BE2C (cell line): ENCODE data around the gene IL1B.

Source experiments
- DNase-seq: peaks from one replicate; pipeline ENCODE4 v3.0.0-alpha.2; 2020
- H3K27me3 ChIP-seq: fragments of 250-450 bp; sonication (Bioruptor Pico); 2 replicates; pipeline ENCODE4 v1.5.1; 2020; ENCODE audit warnings: mild to moderate bottlenecking
- H3K36me3 ChIP-seq: fragments of 250-450 bp; sonication (Bioruptor Pico); 2 replicates; pipeline ENCODE4 v1.5.1; 2020; ENCODE audit warnings: mild to moderate bottlenecking
- H3K4me1 ChIP-seq: fragments of 250-450 bp; sonication (Bioruptor Pico); 2 replicates; pipeline ENCODE4 v1.5.1; 2020
- H3K4me3 ChIP-seq: 2 replicates; pipeline ENCODE4 v1.5.1; 2011; ENCODE audit warnings: low read depth, low read length
- H3K9me3 ChIP-seq: fragments of 250-450 bp; sonication (Bioruptor Pico); 2 replicates; pipeline ENCODE4 v1.5.1; 2020
- TF ChIP-seq, protein P1 (sequence below): IDR thresholded peaks from 2 replicates; pipeline ENCODE4 v1.5.1; 2012; ENCODE audit warnings: mild to moderate bottlenecking, low read depth, low read length

The IL1B gene

GRCh38 chr2:112791019-112791418 lies 45.6 kb downstream of the IL1B start:
- H3K9me3 ChIP-seq: no peaks in the 10 kb centered on the region
- no peak for DNase-seq
- no peaks in the 10 kb centered on the region for H3K36me3 ChIP-seq
- no peak overlapping the region for H3K4me3 ChIP-seq
- H3K27me3 ChIP-seq: no peaks in the 10 kb centered on the region
- TF ChIP-seq, protein P1, sequence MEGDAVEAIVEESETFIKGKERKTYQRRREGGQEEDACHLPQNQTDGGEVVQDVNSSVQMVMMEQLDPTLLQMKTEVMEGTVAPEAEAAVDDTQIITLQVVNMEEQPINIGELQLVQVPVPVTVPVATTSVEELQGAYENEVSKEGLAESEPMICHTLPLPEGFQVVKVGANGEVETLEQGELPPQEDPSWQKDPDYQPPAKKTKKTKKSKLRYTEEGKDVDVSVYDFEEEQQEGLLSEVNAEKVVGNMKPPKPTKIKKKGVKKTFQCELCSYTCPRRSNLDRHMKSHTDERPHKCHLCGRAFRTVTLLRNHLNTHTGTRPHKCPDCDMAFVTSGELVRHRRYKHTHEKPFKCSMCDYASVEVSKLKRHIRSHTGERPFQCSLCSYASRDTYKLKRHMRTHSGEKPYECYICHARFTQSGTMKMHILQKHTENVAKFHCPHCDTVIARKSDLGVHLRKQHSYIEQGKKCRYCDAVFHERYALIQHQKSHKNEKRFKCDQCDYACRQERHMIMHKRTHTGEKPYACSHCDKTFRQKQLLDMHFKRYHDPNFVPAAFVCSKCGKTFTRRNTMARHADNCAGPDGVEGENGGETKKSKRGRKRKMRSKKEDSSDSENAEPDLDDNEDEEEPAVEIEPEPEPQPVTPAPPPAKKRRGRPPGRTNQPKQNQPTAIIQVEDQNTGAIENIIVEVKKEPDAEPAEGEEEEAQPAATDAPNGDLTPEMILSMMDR: no peak
- H3K4me1 ChIP-seq: no peaks in the 10 kb centered on the region

- no peaks in the 10 kb centered on the region for H3K4me1 ChIP-seq
- no peak overlapping the region for H3K4me3 ChIP-seq
- H3K9me3 ChIP-seq: no peaks in the 10 kb centered on the region
- H3K27me3 ChIP-seq: no peaks in the 10 kb centered on the region
- TF ChIP-seq, protein P1: no peak
- H3K36me3 ChIP-seq: no peaks in the 10 kb centered on the region
- DNase-seq: no peak
These were observed 46.3 kb downstream of the IL1B start for GRCh38 chr2:112790305-112790704.

GRCh38 chr2:112789186-112789585 lies 47.4 kb downstream of the IL1B start:
- DNase-seq: no peak
- no peaks in the 10 kb centered on the region for H3K4me1 ChIP-seq
- H3K27me3 ChIP-seq: no peaks in the 10 kb centered on the region
- TF ChIP-seq, protein P1: no peak
- no peak overlapping the region for H3K4me3 ChIP-seq
- H3K9me3 ChIP-seq: no peaks in the 10 kb centered on the region
- no peaks in the 10 kb centered on the region for H3K36me3 ChIP-seq

DNA sequence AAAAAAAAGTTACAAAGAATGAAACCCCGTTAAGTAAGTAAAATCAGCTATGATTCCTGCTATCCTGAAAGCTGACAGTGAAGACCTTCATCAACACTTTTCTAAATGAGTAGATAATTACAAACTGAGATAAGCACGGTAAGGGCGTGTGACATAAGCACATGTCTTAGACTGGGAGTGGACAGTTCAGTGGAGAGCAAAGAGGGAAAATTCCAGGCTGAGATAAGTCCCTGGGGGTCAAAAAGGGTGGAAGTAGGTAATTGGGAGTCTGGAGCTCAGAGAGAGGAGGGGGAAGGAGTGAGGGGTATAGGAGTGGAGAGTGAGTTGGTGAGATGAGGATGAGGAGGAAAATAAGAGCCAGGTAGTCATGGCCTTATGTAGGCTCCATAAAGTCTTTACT lies 47.9 kb downstream of the IL1B start:
- TF ChIP-seq, protein P1: no peak
- Histone ChIP-seq H3K4me1 (no peaks in the 10 kb centered on the region), H3K36me3 (no peaks in the 10 kb centered on the region)

GRCh38 chr2:112787729-112788393 lies 48.7 kb downstream of the IL1B start:
- no peaks in the 10 kb centered on the region for H3K4me1 ChIP-seq
- H3K9me3 ChIP-seq: no peaks in the 10 kb centered on the region
- H3K36me3 ChIP-seq: no peaks in the 10 kb centered on the region
- no peak overlapping the region for H3K4me3 ChIP-seq
- no peak for DNase-seq
- TF ChIP-seq, protein P1: no peak
- no peaks in the 10 kb centered on the region for H3K27me3 ChIP-seq

More for the DNA sequence above, 47.9 kb downstream of the IL1B start:
- Histone ChIP-seq H3K4me3 (no peak overlapping the region), H3K9me3 (no peaks in the 10 kb centered on the region), H3K27me3 (no peaks in the 10 kb centered on the region)
- no peak for DNase-seq

DNA sequence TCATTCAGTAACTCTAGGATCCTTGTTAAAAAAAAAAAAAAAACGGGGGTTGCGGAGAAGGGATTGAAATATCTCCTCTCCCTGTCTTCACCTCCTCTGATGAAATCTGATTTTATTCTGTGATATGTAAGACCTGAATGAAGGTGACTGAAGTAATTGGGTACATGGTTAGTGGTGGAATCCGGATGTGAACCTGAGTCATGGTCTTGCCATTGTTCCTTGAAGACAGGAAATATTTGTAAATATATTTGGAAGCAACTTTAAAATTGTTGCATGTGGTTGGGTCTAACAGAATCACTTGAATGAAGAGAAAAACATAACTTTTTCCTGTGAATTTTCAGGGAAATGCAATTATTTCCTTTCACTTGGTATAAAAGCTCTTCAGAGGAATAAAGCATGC lies 49.3 kb downstream of the IL1B start:
- no peaks in the 10 kb centered on the region for H3K4me1 ChIP-seq
- DNase-seq: no peak
- H3K36me3 ChIP-seq: no peaks in the 10 kb centered on the region
- H3K9me3 ChIP-seq: no peaks in the 10 kb centered on the region
- no peak overlapping the region for H3K4me3 ChIP-seq
- H3K27me3 ChIP-seq: no peaks in the 10 kb centered on the region
- TF ChIP-seq, protein P1: no peak
